ENCODE data around the gene EVI2B. TPM values are rescaled to one million over a fixed set of nuclear protein-coding genes. Genes with fewer than 3 reads are reported as not detected.
A peak's percentile ranks its signal among the peaks of the same experiment; 100 is the strongest.

Gene EVI2B
- total RNA-seq, 1 donor from 2014 or later: not detected

DNA sequence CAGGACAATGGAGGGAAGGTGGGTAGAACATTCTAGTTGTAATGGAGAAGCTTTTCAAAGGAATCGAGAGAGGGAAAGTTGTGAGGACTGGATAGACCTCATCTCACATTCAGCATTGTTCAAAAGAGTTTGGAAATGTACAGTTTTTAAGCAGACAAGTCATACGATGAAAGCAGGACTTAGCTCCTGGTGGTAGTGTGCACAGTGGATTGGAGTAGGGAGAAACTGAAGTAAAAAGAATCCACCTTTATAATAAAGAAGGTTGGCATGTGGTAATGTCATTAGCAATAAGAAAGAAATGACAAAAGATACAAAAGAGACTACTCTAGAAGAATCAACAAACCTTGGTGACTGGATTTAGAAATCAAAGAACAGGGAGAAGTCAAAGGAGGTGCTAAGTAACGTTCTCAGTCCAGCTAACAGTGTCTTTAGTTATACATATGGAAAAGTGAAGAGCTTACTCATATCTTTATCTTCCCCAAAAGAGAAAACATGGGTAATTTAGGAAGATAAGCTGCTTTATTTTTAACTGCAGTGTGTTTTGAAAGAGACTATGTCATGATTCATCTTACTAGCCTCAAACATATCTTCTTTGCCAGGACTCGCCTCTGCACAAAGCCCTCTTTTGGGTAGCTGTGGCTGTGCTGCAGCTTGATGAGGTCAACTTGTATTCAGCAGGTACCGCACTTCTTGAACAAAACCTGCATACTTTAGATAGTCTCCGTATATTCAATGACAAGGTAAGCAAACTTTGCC lies 26.2 kb upstream of the EVI2B start:
- no peak for DNase-seq (ENCODE audit: low spot score in 2 of 2, unreplicated experiment in 2 of 2)
- no peak overlapping the region for H3K27ac Mint-ChIP-seq
- H3K4me3 Mint-ChIP-seq: no peak overlapping the region
- peaks cover 24% of the 10 kb centered on the region for H3K36me3 Mint-ChIP-seq
- H3K9me3 Mint-ChIP-seq: no peaks in the 10 kb centered on the region
- TF ChIP-seq, protein P1, sequence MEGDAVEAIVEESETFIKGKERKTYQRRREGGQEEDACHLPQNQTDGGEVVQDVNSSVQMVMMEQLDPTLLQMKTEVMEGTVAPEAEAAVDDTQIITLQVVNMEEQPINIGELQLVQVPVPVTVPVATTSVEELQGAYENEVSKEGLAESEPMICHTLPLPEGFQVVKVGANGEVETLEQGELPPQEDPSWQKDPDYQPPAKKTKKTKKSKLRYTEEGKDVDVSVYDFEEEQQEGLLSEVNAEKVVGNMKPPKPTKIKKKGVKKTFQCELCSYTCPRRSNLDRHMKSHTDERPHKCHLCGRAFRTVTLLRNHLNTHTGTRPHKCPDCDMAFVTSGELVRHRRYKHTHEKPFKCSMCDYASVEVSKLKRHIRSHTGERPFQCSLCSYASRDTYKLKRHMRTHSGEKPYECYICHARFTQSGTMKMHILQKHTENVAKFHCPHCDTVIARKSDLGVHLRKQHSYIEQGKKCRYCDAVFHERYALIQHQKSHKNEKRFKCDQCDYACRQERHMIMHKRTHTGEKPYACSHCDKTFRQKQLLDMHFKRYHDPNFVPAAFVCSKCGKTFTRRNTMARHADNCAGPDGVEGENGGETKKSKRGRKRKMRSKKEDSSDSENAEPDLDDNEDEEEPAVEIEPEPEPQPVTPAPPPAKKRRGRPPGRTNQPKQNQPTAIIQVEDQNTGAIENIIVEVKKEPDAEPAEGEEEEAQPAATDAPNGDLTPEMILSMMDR (IDR thresholded peaks at IDR 0.05; ENCODE audit: unreplicated experiment): no peak
- no peaks in the 10 kb centered on the region for H3K4me1 Mint-ChIP-seq
- no peaks in the 10 kb centered on the region for H3K27me3 Mint-ChIP-seq (ENCODE audit: low read depth)

DNA sequence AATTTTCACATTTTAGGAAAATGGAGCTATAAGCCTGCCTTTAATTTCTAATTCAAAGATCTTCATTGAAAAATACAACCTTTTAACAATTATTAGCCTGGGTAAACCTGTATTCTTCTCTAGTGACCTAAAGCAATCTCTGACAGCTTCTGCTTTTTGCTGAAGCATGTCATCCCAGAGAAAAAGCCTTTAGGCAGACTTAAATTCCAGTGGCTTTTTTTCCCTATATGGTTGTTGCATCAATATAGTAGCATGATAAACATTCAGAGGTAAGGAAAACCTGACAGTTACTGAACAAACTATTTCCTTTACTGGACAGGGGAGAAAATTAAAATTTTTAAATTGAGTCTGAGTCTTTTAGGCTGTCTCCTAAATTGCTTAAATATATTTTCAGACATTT lies 15.4 kb upstream of the EVI2B start:
- H3K4me1 Mint-ChIP-seq: no peaks in the 10 kb centered on the region
- H3K4me3 Mint-ChIP-seq: no peak overlapping the region
- no peak for DNase-seq (ENCODE audit: low spot score in 2 of 2, unreplicated experiment in 2 of 2)
- H3K9me3 Mint-ChIP-seq: no peaks in the 10 kb centered on the region
- H3K27ac Mint-ChIP-seq: no peak overlapping the region
- TF ChIP-seq, protein P1 (IDR thresholded peaks at IDR 0.05; ENCODE audit: unreplicated experiment): no peak
- peaks cover 18% of the 10 kb centered on the region for H3K36me3 Mint-ChIP-seq
- no peaks in the 10 kb centered on the region for H3K27me3 Mint-ChIP-seq (ENCODE audit: low read depth)

DNA sequence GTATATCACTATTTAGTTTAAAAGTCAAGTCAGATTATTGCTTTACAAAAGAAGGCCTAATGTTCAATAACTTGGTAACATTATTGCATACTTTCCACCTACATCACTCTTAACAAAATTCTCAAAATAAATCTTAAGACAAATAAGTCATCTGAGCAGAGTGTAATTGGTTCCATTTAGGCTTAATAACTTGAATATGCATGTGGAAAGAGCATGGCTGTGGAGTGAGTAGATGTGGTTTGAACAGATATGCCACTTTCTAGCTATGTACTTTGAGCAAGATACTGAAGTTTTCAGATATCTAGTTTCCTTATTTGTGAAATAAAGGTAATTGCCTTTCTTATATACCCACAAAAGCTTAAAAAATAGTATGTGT lies 14.3 kb upstream of the EVI2B start:
- H3K9me3 Mint-ChIP-seq: no peaks in the 10 kb centered on the region
- H3K27me3 Mint-ChIP-seq (ENCODE audit: low read depth): no peaks in the 10 kb centered on the region
- H3K4me1 Mint-ChIP-seq: no peaks in the 10 kb centered on the region
- no peak overlapping the region for H3K27ac Mint-ChIP-seq
- DNase-seq (ENCODE audit: low spot score in 2 of 2, unreplicated experiment in 2 of 2): no peak
- no peak overlapping the region for H3K4me3 Mint-ChIP-seq
- TF ChIP-seq, protein P1 (IDR thresholded peaks at IDR 0.05; ENCODE audit: unreplicated experiment): no peak
- peaks cover 14% of the 10 kb centered on the region for H3K36me3 Mint-ChIP-seq

DNA sequence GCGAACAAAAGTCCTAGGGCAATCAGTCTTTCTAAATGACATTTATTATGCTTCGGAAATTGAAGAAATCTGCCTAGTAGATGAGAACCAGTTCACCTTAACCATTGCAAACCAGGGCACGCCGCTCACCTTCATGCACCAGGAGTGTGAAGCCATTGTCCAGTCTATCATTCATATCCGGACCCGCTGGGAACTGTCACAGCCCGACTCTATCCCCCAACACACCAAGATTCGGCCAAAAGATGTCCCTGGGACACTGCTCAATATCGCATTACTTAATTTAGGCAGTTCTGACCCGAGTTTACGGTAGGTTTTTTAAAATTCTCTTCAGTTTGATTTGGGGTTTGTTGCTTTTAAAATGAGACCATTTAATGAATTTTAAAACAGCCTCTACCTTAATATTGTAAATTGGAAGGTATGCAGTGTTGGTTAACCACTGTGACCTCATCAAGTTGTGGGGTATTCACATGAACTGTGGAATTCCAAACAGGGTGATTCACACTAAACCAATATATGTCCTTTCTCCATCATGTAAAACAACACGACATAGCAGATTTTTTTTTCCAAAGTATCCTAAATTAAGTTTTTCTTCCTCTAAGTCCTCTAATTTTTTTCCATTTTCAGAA lies 13.8 kb upstream of the EVI2B start:
- H3K36me3 Mint-ChIP-seq: peaks cover 14% of the 10 kb centered on the region
- no peak for DNase-seq (ENCODE audit: low spot score in 2 of 2, unreplicated experiment in 2 of 2)
- no peak overlapping the region for H3K27ac Mint-ChIP-seq
- no peaks in the 10 kb centered on the region for H3K9me3 Mint-ChIP-seq
- TF ChIP-seq, protein P1 (IDR thresholded peaks at IDR 0.05; ENCODE audit: unreplicated experiment): no peak
- H3K4me3 Mint-ChIP-seq: no peak overlapping the region
- no peaks in the 10 kb centered on the region for H3K27me3 Mint-ChIP-seq (ENCODE audit: low read depth)
- H3K4me1 Mint-ChIP-seq: no peaks in the 10 kb centered on the region

DNA sequence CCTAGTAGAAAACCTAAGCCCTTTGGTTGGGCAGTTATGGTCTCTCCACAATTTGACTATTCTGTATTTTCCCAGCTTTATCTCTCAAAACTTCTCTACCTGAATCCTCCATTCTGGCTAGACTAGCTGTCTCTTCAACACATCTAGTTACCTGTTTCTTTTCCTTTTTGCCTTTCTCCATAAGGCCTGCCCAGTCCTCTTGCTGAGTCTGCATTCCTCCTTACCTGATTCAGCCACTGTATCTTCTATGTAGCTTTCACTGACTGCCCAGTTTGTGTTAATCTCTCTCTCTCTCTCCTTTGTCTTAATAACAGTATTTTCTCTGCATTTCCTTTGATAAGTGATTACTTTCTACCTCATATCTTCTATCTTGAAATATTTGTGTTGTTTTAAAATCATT lies 9.7 kb upstream of the EVI2B start:
- no peak overlapping the region for H3K4me3 Mint-ChIP-seq
- H3K4me1 Mint-ChIP-seq: no peaks in the 10 kb centered on the region
- H3K36me3 Mint-ChIP-seq: peaks cover 12% of the 10 kb centered on the region
- no peaks in the 10 kb centered on the region for H3K9me3 Mint-ChIP-seq
- no peaks in the 10 kb centered on the region for H3K27me3 Mint-ChIP-seq (ENCODE audit: low read depth)
- DNase-seq (ENCODE audit: low spot score in 2 of 2, unreplicated experiment in 2 of 2): no peak
- TF ChIP-seq, protein P1 (IDR thresholded peaks at IDR 0.05; ENCODE audit: unreplicated experiment): no peak
- H3K27ac Mint-ChIP-seq: peak overlapping the region; percentile 1
